Esophagus muscularis mucosa (tissue), 4 donors: ENCODE results near the gene PEX11G. TPM values are rescaled to one million over a fixed set of nuclear protein-coding genes. Genes with fewer than 3 reads are reported as not detected.

Experiments used
- DNase-seq: peaks from one replicate; pipeline ENCODE4 v3.0.0-alpha.2; 2017; ENCODE audit errors: extremely low spot score
- H3K27ac ChIP-seq, 4 donors: fragments of 200-600 bp; sonication (generic); replicated peaks in 1 of 4; 1 replicate in 3 of 4; 2 replicates in 1 of 4; pipeline ENCODE4 v1.5.1; 2016 to 2019; ENCODE audit warnings: mild to moderate bottlenecking in 1 of 4
- H3K27me3 ChIP-seq, 4 donors: fragments of 200-600 bp; sonication (generic); one replicate each; pipeline versions ENCODE4 v1.5.1 to v1.6.0; 2016 to 2019
- H3K36me3 ChIP-seq, 4 donors: fragments of 200-600 bp; sonication (generic); one replicate each; pipeline ENCODE4 v1.5.1; 2016 to 2019
- H3K4me1 ChIP-seq, 4 donors: fragments of 200-600 bp; sonication (generic); one replicate each; pipeline ENCODE4 v1.5.1; 2016 to 2019
- H3K4me3 ChIP-seq, 4 donors: fragments of 200-600 bp; sonication (generic); 1 replicate in 2 of 4; 2 replicates in 2 of 4; pipeline ENCODE4 v1.5.1; 2016 to 2019; ENCODE audit warnings: mild to moderate bottlenecking in 4 of 4, moderate library complexity in 1 of 4
- H3K9me3 ChIP-seq, 4 donors: fragments of 200-600 bp; sonication (generic); 1 replicate in 3 of 4; 2 replicates in 1 of 4; pipeline ENCODE4 v1.5.1; 2016 to 2019
- CTCF ChIP-seq, 3 experiments: fragments of 200-600 bp in 2 of 3; fragments of 450-650 bp in 1 of 3; sonication (generic) in 2 of 3; IDR thresholded peaks; one replicate each; pipeline ENCODE4 v1.5.1; 2017 to 2019; ENCODE audit warnings: antibody characterized with exemption in 3 of 3, mild to moderate bottlenecking in 2 of 3, moderate library complexity in 1 of 3
- EP300 ChIP-seq: sonication (generic); formaldehyde crosslinking; IDR thresholded peaks from one replicate; pipeline ENCODE4 v1.6.1; 2017; ENCODE audit warnings: antibody characterized with exemption
- POLR2A ChIP-seq: fragments of 450-650 bp; IDR thresholded peaks from one replicate; pipeline ENCODE4 v1.6.1; 2017; ENCODE audit warnings: antibody characterized with exemption, moderate library complexity, mild to moderate bottlenecking, low read depth
- POLR2AphosphoS5 ChIP-seq, 2 donors: sonication (generic); formaldehyde crosslinking; IDR thresholded peaks; one replicate each; pipeline ENCODE4 v1.6.1; 2017; ENCODE audit warnings: antibody characterized with exemption in 2 of 2
- WGBS: methylation state at CpG from one replicate; pipeline ENCODE4 v1.1.5; 2018; 5-methylcytosine and 5-hydroxymethylcytosine counted together
- intact Hi-C: fragments of 100-400 bp; cut with DNase I; formaldehyde crosslinking; loops from one replicate; pipeline ENCODE4 v1.15.1; 2023
- total RNA-seq, 4 donors: library from RNA; depleted of rRNA; stranded (reverse); fragments of >200 nt; gene quantifications; one replicate each; pipeline versions ENCODE4 v1.1.0 to v1.2.1, GENCODE V29; 2016

Gene PEX11G
- total RNA-seq, 4 donors from 2014 or later = 1.7 to 5.3 (median 3.7) TPM

GRCh38 chr19:7533925-7534480 lies 45.2 kb upstream of the PEX11G start:
- Histone ChIP-seq H3K4me1 (peaks cover 13 to 28% (median 25%) of the 10 kb centered on the region in 4 donors), H3K9me3 (no peaks in the 10 kb centered on the region), H3K36me3 (peaks cover 15 to 57% (median 46%) of the 10 kb centered on the region in 4 donors), H3K27ac (peak overlapping the region; percentile 90 to 97 (median 94)), H3K4me3 (peak overlapping the region; percentile 78 to 91 (median 88)), H3K27me3 (no peaks in the 10 kb centered on the region)
- WGBS = under 1% methylated on average over 28 of the region's 41 CpGs
- intact Hi-C loops = loop anchor here (5.0 to 10.0 kb wide), 2 partner anchors 42 to 179 kb away; no protein-coding TSS in a partner anchor
- TF ChIP-seq POLR2AphosphoS5 (IDR thresholded peaks at IDR 0.05) = peak; percentile 83 to 94
- TF ChIP-seq EP300 = no peak
- peak; percentile 7 for TF ChIP-seq POLR2A
- no peak for TF ChIP-seq CTCF (IDR thresholded peaks at IDR 0.05)
- DNase-seq = peak; percentile 97

- intact Hi-C loops = loop anchor here (5.0 to 10.0 kb wide), 2 partner anchors 41 to 179 kb away; no protein-coding TSS in a partner anchor
- peak overlapping the region; percentile 78 to 91 (median 88) for H3K4me3 ChIP-seq
- no peaks in the 10 kb centered on the region for H3K27me3 ChIP-seq
- no peak for DNase-seq
- WGBS = 10% methylated on average over 12 of the region's 30 CpGs
- H3K9me3 ChIP-seq = no peaks in the 10 kb centered on the region
- TF ChIP-seq POLR2A (no peak), CTCF (IDR thresholded peaks at IDR 0.05) (no peak), EP300 (no peak), POLR2AphosphoS5 (IDR thresholded peaks at IDR 0.05) (peak in 1 of 2 donors; percentile 45)
- peaks cover 13 to 28% (median 25%) of the 10 kb centered on the region in 4 donors for H3K4me1 ChIP-seq
- H3K36me3 ChIP-seq = peaks cover 13 to 57% (median 46%) of the 10 kb centered on the region in 4 donors
- peak overlapping the region; percentile 90 to 97 (median 94) for H3K27ac ChIP-seq
Measured at GRCh38 chr19:7533281-7533885, 44.5 kb upstream of the PEX11G start.

GRCh38 chr19:7529610-7530490 lies 41.0 kb upstream of the PEX11G start:
- no peak for DNase-seq
- intact Hi-C loops = loop anchor here (5.0 to 10.0 kb wide), 2 partner anchors 38 to 175 kb away; no protein-coding TSS in a partner anchor
- peaks cover 23 to 77% (median 65%) of the 10 kb centered on the region in 4 donors for H3K36me3 ChIP-seq

GRCh38 chr19:7529246-7529600 lies 40.4 kb upstream of the PEX11G start:
- Histone ChIP-seq H3K36me3 (peaks cover 23 to 83% (median 68%) of the 10 kb centered on the region in 4 donors), H3K27ac (no peak overlapping the region), H3K27me3 (no peaks in the 10 kb centered on the region), H3K9me3 (no peaks in the 10 kb centered on the region), H3K4me1 (peaks cover 8 to 32% (median 12%) of the 10 kb centered on the region in 4 donors), H3K4me3 (no peak overlapping the region)
- 98% methylated on average over 5 of the region's 15 CpGs for WGBS
- intact Hi-C loops = no loop called here
- DNase-seq = no peak
- TF ChIP-seq POLR2A (no peak), POLR2AphosphoS5 (IDR thresholded peaks at IDR 0.05) (no peak), CTCF (IDR thresholded peaks at IDR 0.05) (no peak), EP300 (no peak)

More at GRCh38 chr19:7529610-7530490, 41.0 kb upstream of the PEX11G start:
- Histone ChIP-seq H3K4me3 (no peak overlapping the region), H3K9me3 (no peaks in the 10 kb centered on the region), H3K27ac (no peak overlapping the region), H3K27me3 (no peaks in the 10 kb centered on the region), H3K4me1 (peaks cover 8 to 28% (median 10%) of the 10 kb centered on the region in 4 donors)
- TF ChIP-seq CTCF (IDR thresholded peaks at IDR 0.05) (no peak), POLR2AphosphoS5 (IDR thresholded peaks at IDR 0.05) (no peak), EP300 (no peak), POLR2A (no peak)
- 97% methylated on average over 33 of the region's 33 CpGs for WGBS
